Measurements from ENCODE around the gene USP34.
"Not testable (repeated sequence)": the region's sequence is repeated elsewhere in the genome, so short reads cannot be mapped to it uniquely, and the experiment has no call there.

The USP34 gene

GRCh38 chr2:61151436-61151835 is 319.5 kb downstream of the USP34 start:
- no peak for DNase-seq (ENCODE audit: low read depth, low spot score)

GRCh38 chr2:61149074-61149473 is 321.8 kb downstream of the USP34 start:
- DNase-seq (ENCODE audit: low read depth, low spot score): no peak

GRCh38 chr2:61148091-61148490 is 322.8 kb downstream of the USP34 start:
- DNase-seq (ENCODE audit: low read depth, low spot score): not testable (repeated sequence)

- DNase-seq (ENCODE audit: low read depth, low spot score): no peak
Observed at GRCh38 chr2:61145990-61146389, 324.9 kb downstream of the USP34 start.

- peak; percentile 85 for DNase-seq (ENCODE audit: low read depth, low spot score)
Observed at GRCh38 chr2:61144697-61145268, 326.1 kb downstream of the USP34 start.

GRCh38 chr2:61141151-61141550 is 329.7 kb downstream of the USP34 start:
- DNase-seq (ENCODE audit: low read depth, low spot score): no peak

- no peak for DNase-seq (ENCODE audit: low read depth, low spot score)
Observed at GRCh38 chr2:61138859-61139258, 332.0 kb downstream of the USP34 start.

Measured in activated CD4-positive, CD25-positive, alpha-beta regulatory T cell treated with anti-CD3 and anti-CD28 coated beads, Interleukin-2, amount 50 U/mL, for 16 hours (primary cell).